ENCODE measurements around the gene CFAP157.

CFAP157 gene

GRCh38 chr9:127706836-127707241 is at the start of gene CFAP157:
Gene CFAP157, plus strand, starts transcription at chr9:127706988. Its CDS starts 44 bp downstream, at chr9:127707032.
- no peak for DNase-seq

GRCh38 chr9:127658428-127658827 is 48.4 kb upstream of the CFAP157 start:
- no peak for DNase-seq

- DNase-seq, result peak; percentile 36
Observed at GRCh38 chr9:127660886-127661741, 45.7 kb upstream of the CFAP157 start.

- DNase-seq, result no peak
Observed at GRCh38 chr9:127662617-127663016, 44.2 kb upstream of the CFAP157 start.

- DNase-seq, result no peak
Observed at GRCh38 chr9:127664324-127664677, 42.5 kb upstream of the CFAP157 start.

GRCh38 chr9:127664678-127665507 is 41.9 kb upstream of the CFAP157 start:
- no peak for DNase-seq

GRCh38 chr9:127667127-127667844 is 39.5 kb upstream of the CFAP157 start:
- no peak for DNase-seq

GRCh38 chr9:127667906-127668305 is 38.9 kb upstream of the CFAP157 start:
- no peak for DNase-seq

- DNase-seq, result no peak
Observed at GRCh38 chr9:127673234-127673633, 33.6 kb upstream of the CFAP157 start.

GRCh38 chr9:127676638-127677037 is 30.1 kb upstream of the CFAP157 start:
- DNase-seq, result peak; percentile 3

GRCh38 chr9:127679506-127679905 is 27.3 kb upstream of the CFAP157 start:
- DNase-seq, result no peak

GRCh38 chr9:127680226-127680625 is 26.6 kb upstream of the CFAP157 start:
- peak; percentile 4 for DNase-seq

- DNase-seq, result peak; percentile 10
Observed at GRCh38 chr9:127680846-127681245, 25.9 kb upstream of the CFAP157 start.

- no peak for DNase-seq
Observed at GRCh38 chr9:127682351-127683136, 24.2 kb upstream of the CFAP157 start.

- DNase-seq, result no peak
Observed at GRCh38 chr9:127683723-127684122, 23.1 kb upstream of the CFAP157 start.

- no peak for DNase-seq
Observed at GRCh38 chr9:127684576-127684975, 22.2 kb upstream of the CFAP157 start.

- DNase-seq, result no peak
Observed at GRCh38 chr9:127686461-127687393, 20.1 kb upstream of the CFAP157 start.

GRCh38 chr9:127689329-127690000 is 17.3 kb upstream of the CFAP157 start:
- no peak for DNase-seq

- DNase-seq, result no peak
Observed at GRCh38 chr9:127690735-127691134, 16.1 kb upstream of the CFAP157 start.

GRCh38 chr9:127692071-127692470 is 14.7 kb upstream of the CFAP157 start:
- DNase-seq, result no peak

GRCh38 chr9:127693143-127693542 is 13.6 kb upstream of the CFAP157 start:
- no peak for DNase-seq

Measured in right hindlimb (tissue), 1 donor.